ENCODE data around the gene ZNF503. TPM values are rescaled to one million over a fixed set of nuclear protein-coding genes. Genes with fewer than 3 reads are reported as not detected.
"Not testable (repeated sequence)": the region's sequence is repeated elsewhere in the genome, so short reads cannot be mapped to it uniquely, and the experiment has no call there.

Gene ZNF503
- polyA plus RNA-seq, 3 donors = 50.6 to 55.4 (median 51.5) TPM

- no peak for DNase-seq (ENCODE audit: low read depth in 3 of 3, low spot score in 2 of 3)
Measured at GRCh38 chr10:75395932-75396630, 5.5 kb downstream of the ZNF503 start.

GRCh38 chr10:75395066-75395931 lies 6.3 kb downstream of the ZNF503 start:
- no peak for DNase-seq (ENCODE audit: low read depth in 3 of 3, low spot score in 2 of 3)

- no peak for DNase-seq (ENCODE audit: low read depth in 3 of 3, low spot score in 2 of 3)
Measured at GRCh38 chr10:75394221-75394620, 7.3 kb downstream of the ZNF503 start.

GRCh38 chr10:75392744-75393143 lies 8.8 kb downstream of the ZNF503 start:
- DNase-seq (ENCODE audit: low read depth in 3 of 3, low spot score in 2 of 3) = no peak

GRCh38 chr10:75392271-75392670 lies 9.3 kb downstream of the ZNF503 start:
- DNase-seq (ENCODE audit: low read depth in 3 of 3, low spot score in 2 of 3) = no peak

- no peak for DNase-seq (ENCODE audit: low read depth in 3 of 3, low spot score in 2 of 3)
Measured at GRCh38 chr10:75390178-75390577, 11.4 kb downstream of the ZNF503 start.

GRCh38 chr10:75388082-75388481 lies 13.5 kb downstream of the ZNF503 start:
- DNase-seq (ENCODE audit: low read depth in 3 of 3, low spot score in 2 of 3) = no peak

GRCh38 chr10:75386128-75386527 lies 15.4 kb downstream of the ZNF503 start:
- no peak for DNase-seq (ENCODE audit: low read depth in 3 of 3, low spot score in 2 of 3)

- DNase-seq (ENCODE audit: low read depth in 3 of 3, low spot score in 2 of 3) = no peak
Measured at GRCh38 chr10:75379817-75380216, 21.7 kb downstream of the ZNF503 start.

- no peak for DNase-seq (ENCODE audit: low read depth in 3 of 3, low spot score in 2 of 3)
Measured at GRCh38 chr10:75379212-75379724, 22.3 kb downstream of the ZNF503 start.

- DNase-seq (ENCODE audit: low read depth in 3 of 3, low spot score in 2 of 3) = no peak
Measured at GRCh38 chr10:75378379-75378778, 23.2 kb downstream of the ZNF503 start.

- no peak for DNase-seq (ENCODE audit: low read depth in 3 of 3, low spot score in 2 of 3)
Measured at GRCh38 chr10:75377869-75378268, 23.7 kb downstream of the ZNF503 start.

GRCh38 chr10:75375838-75376237 lies 25.7 kb downstream of the ZNF503 start:
- no peak for DNase-seq (ENCODE audit: low read depth in 3 of 3, low spot score in 2 of 3)

- DNase-seq (ENCODE audit: low read depth in 3 of 3, low spot score in 2 of 3) = no peak
Measured at GRCh38 chr10:75371010-75371409, 30.6 kb downstream of the ZNF503 start.

GRCh38 chr10:75369838-75370237 lies 31.7 kb downstream of the ZNF503 start:
- DNase-seq (ENCODE audit: low read depth in 3 of 3, low spot score in 2 of 3) = not testable (repeated sequence)

GRCh38 chr10:75367901-75368300 lies 33.7 kb downstream of the ZNF503 start:
- DNase-seq (ENCODE audit: low read depth in 3 of 3, low spot score in 2 of 3) = no peak

- peak in 2 of 3 donors; percentile 73 for DNase-seq (ENCODE audit: low read depth in 3 of 3, low spot score in 2 of 3)
Measured at GRCh38 chr10:75367021-75367487, 34.5 kb downstream of the ZNF503 start.

GRCh38 chr10:75363431-75363830 lies 38.1 kb downstream of the ZNF503 start:
- no peak for DNase-seq (ENCODE audit: low read depth in 3 of 3, low spot score in 2 of 3)

- not testable (repeated sequence) for DNase-seq (ENCODE audit: low read depth in 3 of 3, low spot score in 2 of 3)
Measured at GRCh38 chr10:75359876-75360275, 41.7 kb downstream of the ZNF503 start.

- no peak for DNase-seq (ENCODE audit: low read depth in 3 of 3, low spot score in 2 of 3)
Measured at GRCh38 chr10:75358835-75359421, 42.6 kb downstream of the ZNF503 start.

GRCh38 chr10:75358132-75358531 lies 43.4 kb downstream of the ZNF503 start:
- DNase-seq (ENCODE audit: low read depth in 3 of 3, low spot score in 2 of 3) = no peak
